Nephron (organoid): Measurements from ENCODE around the gene MGMT.

Source experiments
- H3K27ac Mint-ChIP-seq, 3 experiments: 2 replicates each; pipeline ENCODE4 v1.8.0; 2020; ENCODE audit warnings: mixed read lengths in 3 of 3, mild to moderate bottlenecking in 2 of 3, moderate library complexity in 1 of 3
- H3K27me3 Mint-ChIP-seq: 2 replicates; pipeline ENCODE4 v1.8.0; 2021; ENCODE audit warnings: low read depth, mild to moderate bottlenecking, moderate library complexity, mixed read lengths
- H3K36me3 Mint-ChIP-seq: 2 replicates; pipeline ENCODE4 v1.8.0; 2020; ENCODE audit warnings: low read depth, mixed read lengths
- H3K4me1 Mint-ChIP-seq: 2 replicates; pipeline ENCODE4 v1.8.0; 2020; ENCODE audit warnings: mixed read lengths
- H3K4me3 Mint-ChIP-seq, 3 experiments: 2 replicates each; pipeline ENCODE4 v1.8.0; 2020; ENCODE audit warnings: mild to moderate bottlenecking in 3 of 3, mixed read lengths in 3 of 3, moderate library complexity in 2 of 3
- H3K9me3 Mint-ChIP-seq: 2 replicates; pipeline ENCODE4 v1.8.0; 2020; ENCODE audit warnings: mixed read lengths
- TF ChIP-seq, protein P1 (sequence below), 3 experiments: fragments of 200-600 bp; sonication (generic); IDR thresholded peaks; one replicate each; pipeline ENCODE4 v1.5.0; 2021; ENCODE audit warnings: antibody characterized with exemption in 3 of 3; ENCODE audit not compliant: unreplicated experiment in 3 of 3

MGMT gene

GRCh38 chr10:129506101-129506797 is 39.2 kb downstream of the MGMT start:
- no peak overlapping the region for H3K4me3 Mint-ChIP-seq

DNA sequence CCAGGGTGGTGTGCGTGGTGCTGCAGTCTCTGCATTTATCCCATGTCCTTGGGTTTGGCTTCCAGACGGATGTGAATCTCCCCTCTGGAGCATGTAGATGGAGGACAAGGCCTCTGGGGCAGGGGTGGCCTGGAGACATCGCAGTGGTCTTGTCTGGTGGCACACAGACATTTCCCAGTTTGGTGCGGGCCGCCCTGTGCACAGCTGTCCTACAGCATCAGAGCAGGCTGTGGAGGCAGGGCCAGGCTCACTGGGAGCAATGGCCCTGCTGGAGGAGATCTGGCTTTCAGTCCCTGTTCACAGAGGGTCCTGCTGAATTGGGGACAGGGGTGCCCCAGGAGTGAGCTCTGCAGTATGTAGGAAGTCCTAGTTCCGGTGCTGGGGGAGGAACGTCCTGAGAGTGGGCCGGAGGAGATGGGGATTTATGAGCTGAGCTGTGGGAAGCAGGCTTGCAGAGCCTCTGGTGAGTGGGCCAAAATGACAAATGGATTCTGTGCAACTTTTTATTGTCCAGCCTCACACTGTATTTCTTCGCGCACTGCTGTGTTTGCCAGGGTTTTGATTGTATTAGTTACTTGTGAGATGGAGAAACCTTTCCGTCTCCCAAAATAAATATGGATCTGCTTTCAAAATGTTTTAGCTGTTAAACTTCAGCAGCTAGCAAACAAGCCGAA is 40.3 kb downstream of the MGMT start:
- peaks cover 6% of the 10 kb centered on the region for H3K27me3 Mint-ChIP-seq
- peaks cover 32% of the 10 kb centered on the region for H3K4me1 Mint-ChIP-seq
- peak overlapping the region; percentile 30 to 79 (median 78) for H3K27ac Mint-ChIP-seq
- TF ChIP-seq, protein P1, sequence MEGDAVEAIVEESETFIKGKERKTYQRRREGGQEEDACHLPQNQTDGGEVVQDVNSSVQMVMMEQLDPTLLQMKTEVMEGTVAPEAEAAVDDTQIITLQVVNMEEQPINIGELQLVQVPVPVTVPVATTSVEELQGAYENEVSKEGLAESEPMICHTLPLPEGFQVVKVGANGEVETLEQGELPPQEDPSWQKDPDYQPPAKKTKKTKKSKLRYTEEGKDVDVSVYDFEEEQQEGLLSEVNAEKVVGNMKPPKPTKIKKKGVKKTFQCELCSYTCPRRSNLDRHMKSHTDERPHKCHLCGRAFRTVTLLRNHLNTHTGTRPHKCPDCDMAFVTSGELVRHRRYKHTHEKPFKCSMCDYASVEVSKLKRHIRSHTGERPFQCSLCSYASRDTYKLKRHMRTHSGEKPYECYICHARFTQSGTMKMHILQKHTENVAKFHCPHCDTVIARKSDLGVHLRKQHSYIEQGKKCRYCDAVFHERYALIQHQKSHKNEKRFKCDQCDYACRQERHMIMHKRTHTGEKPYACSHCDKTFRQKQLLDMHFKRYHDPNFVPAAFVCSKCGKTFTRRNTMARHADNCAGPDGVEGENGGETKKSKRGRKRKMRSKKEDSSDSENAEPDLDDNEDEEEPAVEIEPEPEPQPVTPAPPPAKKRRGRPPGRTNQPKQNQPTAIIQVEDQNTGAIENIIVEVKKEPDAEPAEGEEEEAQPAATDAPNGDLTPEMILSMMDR (IDR thresholded peaks at IDR 0.05; ENCODE audit: unreplicated experiment in 3 of 3), result no peak
- H3K4me3 Mint-ChIP-seq, result peak overlapping the region in 1 of 3 experiments; percentile 40
- peaks cover 8% of the 10 kb centered on the region for H3K36me3 Mint-ChIP-seq
- peaks cover 7% of the 10 kb centered on the region for H3K9me3 Mint-ChIP-seq

More at GRCh38 chr10:129506101-129506797, 39.2 kb downstream of the MGMT start:
- H3K27ac Mint-ChIP-seq, result no peak overlapping the region
- peaks cover 39% of the 10 kb centered on the region for H3K4me1 Mint-ChIP-seq
- peaks cover 7% of the 10 kb centered on the region for H3K9me3 Mint-ChIP-seq
- TF ChIP-seq, protein P1 (IDR thresholded peaks at IDR 0.05; ENCODE audit: unreplicated experiment in 3 of 3), result no peak
- H3K27me3 Mint-ChIP-seq, result peaks cover 4% of the 10 kb centered on the region
- peaks cover 13% of the 10 kb centered on the region for H3K36me3 Mint-ChIP-seq

DNA sequence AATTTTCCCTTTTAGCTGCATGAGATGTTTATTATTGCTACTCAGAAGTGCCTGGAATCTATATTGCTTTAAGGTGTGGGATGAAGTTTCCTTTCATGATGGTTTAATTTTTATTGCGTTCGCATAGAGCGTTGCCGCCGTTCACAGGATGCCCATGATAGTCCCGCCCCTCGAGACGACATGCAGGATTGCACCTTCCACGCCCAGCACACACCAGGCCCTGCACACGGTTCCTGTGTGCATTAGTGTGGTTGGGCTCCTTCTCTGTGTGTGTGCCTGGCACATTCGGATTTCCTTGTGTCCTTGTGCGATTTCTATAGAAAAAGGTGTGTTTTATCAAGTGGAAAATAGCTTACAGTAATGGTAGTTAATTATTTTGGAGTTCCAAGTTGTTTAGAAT is 42.1 kb downstream of the MGMT start:
- Mint-ChIP-seq H3K4me1 (peaks cover 34% of the 10 kb centered on the region), H3K9me3 (peaks cover 7% of the 10 kb centered on the region), H3K4me3 (no peak overlapping the region), H3K27me3 (peaks cover 10% of the 10 kb centered on the region), H3K36me3 (peaks cover 8% of the 10 kb centered on the region), H3K27ac (no peak overlapping the region)
- TF ChIP-seq, protein P1 (IDR thresholded peaks at IDR 0.05; ENCODE audit: unreplicated experiment in 3 of 3), result no peak

DNA sequence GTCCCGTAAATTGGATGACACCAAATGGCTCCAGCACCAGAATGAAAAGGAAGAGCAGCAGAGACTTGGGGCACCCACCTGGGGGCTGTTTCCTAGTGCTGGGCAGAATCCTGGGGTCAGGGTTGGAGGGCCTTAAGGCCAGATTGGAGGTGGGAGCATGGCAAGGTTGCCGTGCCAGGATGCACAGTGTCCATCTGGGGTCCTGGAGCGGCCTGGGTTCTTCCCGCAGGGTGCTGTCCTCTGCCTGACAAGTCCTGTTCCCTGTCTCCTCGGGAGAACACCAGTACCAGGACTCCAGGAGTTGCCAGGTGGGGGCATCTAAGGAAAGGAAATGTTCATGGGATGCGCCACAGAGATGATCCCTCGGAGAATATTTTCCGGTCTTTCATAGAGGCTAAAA is 42.8 kb downstream of the MGMT start:
- peaks cover 7% of the 10 kb centered on the region for H3K9me3 Mint-ChIP-seq
- no peak overlapping the region for H3K4me3 Mint-ChIP-seq
- peaks cover 32% of the 10 kb centered on the region for H3K4me1 Mint-ChIP-seq
- H3K27me3 Mint-ChIP-seq, result peaks cover 6% of the 10 kb centered on the region
- peaks cover 8% of the 10 kb centered on the region for H3K36me3 Mint-ChIP-seq
- TF ChIP-seq, protein P1 (IDR thresholded peaks at IDR 0.05; ENCODE audit: unreplicated experiment in 3 of 3), result no peak
- H3K27ac Mint-ChIP-seq, result no peak overlapping the region

DNA sequence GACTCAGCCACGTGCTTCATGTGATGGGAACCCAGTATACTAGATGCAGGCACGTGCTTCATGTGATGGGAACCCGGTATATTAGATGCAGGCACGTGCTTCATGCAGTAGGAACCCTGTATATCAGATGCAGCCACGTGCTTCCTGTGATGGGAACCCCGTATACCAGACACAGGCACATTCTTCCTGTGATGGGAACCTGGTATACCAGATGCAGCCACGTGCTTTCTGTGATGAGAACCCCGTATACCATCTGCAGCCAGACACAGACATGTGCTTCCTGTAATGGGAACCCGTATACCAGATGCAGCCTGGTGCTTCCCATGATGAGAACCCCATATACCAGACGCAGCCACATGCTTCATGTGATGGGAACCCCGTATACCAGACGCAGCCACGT is 44.0 kb downstream of the MGMT start:
- Mint-ChIP-seq H3K9me3 (peaks cover 7% of the 10 kb centered on the region), H3K36me3 (peaks cover 8% of the 10 kb centered on the region), H3K4me1 (peaks cover 36% of the 10 kb centered on the region), H3K27me3 (peaks cover 5% of the 10 kb centered on the region), H3K27ac (no peak overlapping the region), H3K4me3 (no peak overlapping the region)
- TF ChIP-seq, protein P1 (IDR thresholded peaks at IDR 0.05; ENCODE audit: unreplicated experiment in 3 of 3), result no peak
